Medulla oblongata (tissue), 1 donor: ENCODE data around the gene FKRP.

Source experiments
- DNase-seq: peaks from one replicate; pipeline ENCODE4 v3.0.0-alpha.2; 2015; ENCODE audit errors: extremely low spot score

The FKRP gene

GRCh38 chr19:46718934-46719622 is 26.8 kb upstream of the FKRP start:
- no peak for DNase-seq

- DNase-seq = no peak
Observed at GRCh38 chr19:46719629-46720502, 26.0 kb upstream of the FKRP start.

- DNase-seq = no peak
Observed at GRCh38 chr19:46720503-46721239, 25.2 kb upstream of the FKRP start.

- DNase-seq = no peak
Observed at GRCh38 chr19:46721269-46722003, 24.4 kb upstream of the FKRP start.

GRCh38 chr19:46722004-46722380 is 23.9 kb upstream of the FKRP start:
- no peak for DNase-seq

GRCh38 chr19:46722421-46723022 is 23.3 kb upstream of the FKRP start:
- no peak for DNase-seq

DNA sequence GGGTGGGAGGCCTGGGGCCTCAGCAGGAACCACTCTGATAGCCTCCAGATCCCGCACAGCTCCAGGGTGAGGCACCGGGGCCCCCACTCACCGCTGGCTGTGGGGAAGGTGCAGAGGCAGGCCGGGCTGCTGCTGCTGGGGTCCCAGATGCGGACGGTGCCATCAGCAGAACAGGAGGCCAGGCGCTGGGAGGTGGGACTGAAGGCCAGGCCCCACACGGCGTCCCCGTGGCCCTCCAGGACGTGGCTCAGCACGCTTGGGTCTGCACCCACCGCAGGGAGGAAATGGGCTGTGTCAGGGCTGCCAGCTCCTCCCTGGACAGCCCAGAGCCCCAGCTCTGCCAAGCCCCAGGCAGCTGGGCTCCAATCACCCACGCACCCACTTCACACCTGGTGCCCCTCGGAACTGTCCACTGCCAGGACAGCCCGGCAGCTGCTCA is 22.8 kb upstream of the FKRP start:
- no peak for DNase-seq

DNA sequence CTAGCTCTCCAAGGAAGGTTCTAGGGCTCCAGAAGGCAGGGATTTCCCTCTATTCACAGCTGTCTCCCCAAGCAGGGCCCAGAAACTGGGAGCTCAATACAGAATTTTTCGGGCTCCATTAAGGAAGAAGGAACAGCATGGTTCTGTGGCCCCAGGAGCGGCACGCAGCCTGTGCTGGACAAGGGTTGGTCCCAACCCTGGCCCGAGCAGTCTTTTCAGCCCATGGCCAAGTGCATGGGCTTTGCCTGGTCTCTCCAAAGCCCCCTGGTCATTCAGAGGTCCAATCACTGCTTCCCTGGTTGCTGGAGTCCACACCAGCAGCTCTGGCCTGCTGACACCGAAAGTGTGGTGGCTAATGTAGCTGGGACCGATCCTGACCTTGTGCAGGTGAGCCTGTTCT is 22.4 kb upstream of the FKRP start:
- DNase-seq = no peak

- no peak for DNase-seq
Observed at GRCh38 chr19:46724468-46724867, 21.4 kb upstream of the FKRP start.

DNA sequence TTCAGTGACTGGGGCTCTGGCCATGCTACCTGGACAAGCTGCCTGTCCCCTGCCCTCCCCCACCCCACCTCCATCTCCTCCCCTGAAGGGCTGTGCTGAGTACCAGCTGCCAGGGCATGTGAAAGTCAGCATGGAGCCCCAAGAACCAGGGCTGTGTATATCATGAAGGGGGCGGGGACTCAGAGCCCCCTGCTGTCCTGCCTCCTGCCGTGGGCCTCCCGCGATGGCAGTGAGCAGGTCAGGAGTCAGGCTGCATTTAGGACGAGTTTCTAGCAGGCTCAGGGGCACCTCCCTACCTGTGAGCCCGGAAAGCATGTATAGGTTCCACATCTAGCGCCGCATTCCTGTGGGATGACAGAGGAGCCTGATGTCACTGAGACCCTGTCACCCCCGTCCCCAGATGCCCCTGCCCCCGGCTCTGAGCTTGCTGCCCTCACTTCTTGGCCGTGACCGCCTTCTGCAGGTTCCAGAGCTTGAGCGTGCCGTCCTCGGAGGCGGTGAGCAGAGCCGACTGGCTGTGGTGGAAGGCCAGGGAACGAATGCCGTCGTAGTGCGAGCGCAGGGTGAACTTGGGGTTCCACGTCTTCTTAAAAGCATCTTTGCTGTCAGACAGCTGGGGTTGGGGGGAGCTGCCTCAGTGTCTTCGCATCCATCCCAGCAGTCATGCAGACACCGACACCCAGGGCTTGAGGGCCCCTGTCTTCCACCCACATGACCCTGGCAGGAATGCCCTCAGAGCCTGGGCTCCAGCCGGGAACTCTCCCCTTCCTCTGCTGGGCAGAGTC is 20.6 kb upstream of the FKRP start:
- no peak for DNase-seq

DNA sequence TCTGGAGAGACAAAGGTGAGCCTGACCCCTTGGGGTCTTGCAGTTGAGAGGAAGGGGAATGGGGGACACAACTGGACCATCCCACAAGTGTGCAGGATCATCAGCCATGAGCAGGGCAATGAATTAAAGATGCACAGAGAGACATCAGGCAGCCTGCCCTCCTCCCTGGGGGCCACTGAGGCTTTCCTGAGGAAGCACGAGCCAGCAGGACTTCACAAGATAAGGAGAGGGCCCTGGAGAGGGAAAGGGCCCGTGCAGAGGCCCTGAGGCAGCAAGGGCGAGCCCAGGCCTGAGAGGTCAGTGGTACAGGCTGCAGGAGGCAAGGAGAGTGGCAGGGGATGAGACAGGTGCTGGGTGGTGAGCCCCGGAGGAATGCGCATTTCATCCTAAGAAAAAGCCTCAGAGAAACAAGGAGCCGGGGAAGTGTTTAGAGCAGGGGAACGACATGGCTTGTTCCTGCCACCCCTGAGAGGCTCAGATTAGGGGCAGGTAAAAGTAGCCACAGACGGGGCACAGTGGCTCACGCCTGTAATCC is 19.9 kb upstream of the FKRP start:
- DNase-seq = no peak

DNA sequence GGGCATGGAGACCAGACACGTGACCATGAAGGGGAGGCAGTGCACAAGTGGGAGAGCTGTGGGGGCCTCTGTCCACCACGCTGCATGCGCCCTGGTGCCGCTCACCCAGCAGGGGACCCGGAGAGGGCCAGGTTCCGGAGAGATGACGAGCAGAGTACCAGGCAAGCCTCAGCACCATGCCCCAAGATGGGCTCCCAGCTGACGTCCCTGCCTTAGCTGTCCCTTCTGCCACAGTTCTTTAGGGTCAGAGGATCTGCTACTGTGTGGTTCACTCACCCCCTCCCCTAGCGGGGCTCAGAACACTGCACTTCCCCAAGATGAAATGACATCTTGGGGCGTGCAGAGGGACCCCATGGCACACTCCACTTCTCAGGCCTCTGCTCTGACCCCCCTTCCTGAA is 19.3 kb upstream of the FKRP start:
- no peak for DNase-seq

GRCh38 chr19:46726971-46727501 is 18.8 kb upstream of the FKRP start:
- no peak for DNase-seq

DNA sequence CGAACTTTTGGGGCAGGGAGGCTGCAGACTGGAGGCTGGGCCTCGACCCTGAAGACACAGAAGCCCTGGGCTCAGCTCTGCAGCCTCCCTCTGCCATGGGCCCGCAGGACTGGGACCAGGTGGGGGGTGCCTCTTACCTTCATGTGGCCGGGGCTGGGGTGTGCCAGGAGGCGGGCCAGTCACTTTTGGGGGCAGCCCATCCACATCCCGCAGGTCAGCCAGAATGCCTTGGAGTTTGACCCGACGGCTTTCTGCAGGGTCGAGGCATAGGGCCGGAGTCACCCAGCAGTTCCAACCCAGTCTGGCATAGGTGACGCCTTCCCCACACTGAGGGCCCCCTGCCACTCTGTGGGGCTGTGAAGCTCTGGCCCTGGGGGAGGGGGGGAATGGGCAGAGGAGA is 18.1 kb upstream of the FKRP start:
- no peak for DNase-seq

DNA sequence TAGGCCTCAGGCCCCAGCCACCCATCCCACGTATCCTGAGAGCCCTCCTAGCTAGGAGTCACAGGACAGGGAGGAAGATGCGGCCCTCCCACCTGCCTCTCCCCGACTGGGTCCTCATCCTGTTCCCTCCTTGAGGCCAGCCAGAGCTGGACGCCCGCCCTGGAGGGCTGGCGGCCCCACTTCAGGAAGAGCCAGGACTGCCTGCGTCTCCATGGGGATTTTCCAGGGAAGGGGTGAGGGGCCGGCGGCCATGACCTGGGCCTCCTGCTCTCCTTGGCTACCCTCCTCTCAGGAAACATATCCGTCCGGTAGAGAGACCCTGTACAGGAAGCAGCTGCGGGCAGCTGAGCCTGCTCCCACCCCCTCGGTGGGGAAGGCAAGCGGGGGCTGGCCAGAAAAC is 17.6 kb upstream of the FKRP start:
- no peak for DNase-seq

GRCh38 chr19:46728693-46729339 is 17.0 kb upstream of the FKRP start:
- DNase-seq = peak; percentile 61

DNA sequence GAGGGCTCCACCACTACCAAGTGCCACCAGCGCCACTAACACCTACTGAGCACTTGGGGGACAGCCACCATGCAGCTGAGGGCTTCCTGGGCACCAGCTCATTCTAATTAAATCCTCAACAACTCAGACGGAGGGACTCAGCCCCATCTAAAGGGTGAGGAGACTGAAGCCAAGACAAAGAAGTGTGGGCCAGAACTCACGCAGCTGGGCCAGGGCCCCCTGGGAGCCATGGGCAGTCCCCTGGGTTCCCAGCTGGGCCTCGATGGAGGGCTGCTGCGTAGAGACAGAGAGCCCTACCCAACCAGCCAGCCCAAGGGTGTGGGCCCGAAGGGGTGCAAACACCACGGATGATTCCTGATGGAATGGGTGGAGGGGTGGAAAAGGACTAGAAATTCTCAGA is 16.2 kb upstream of the FKRP start:
- no peak for DNase-seq

DNA sequence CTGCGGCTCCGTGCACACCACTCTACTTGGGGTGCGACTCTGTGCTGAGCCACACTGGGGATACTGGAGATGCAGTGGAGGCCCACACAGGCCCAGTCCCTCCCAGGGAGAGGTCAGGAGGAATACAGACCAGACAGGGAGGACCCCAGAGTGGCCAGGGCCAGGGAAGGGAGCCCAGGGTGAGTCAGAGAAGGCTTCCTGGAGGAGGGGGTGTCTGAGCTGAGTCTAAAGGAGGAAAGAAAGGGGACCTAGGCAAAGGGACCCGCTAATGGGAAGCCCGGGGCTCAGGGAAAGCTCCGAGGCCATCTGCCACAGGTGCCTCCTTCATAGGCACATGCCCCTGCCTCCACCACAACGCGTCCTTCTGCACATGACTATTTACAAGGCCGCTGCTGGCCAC is 15.7 kb upstream of the FKRP start:
- DNase-seq = no peak

DNA sequence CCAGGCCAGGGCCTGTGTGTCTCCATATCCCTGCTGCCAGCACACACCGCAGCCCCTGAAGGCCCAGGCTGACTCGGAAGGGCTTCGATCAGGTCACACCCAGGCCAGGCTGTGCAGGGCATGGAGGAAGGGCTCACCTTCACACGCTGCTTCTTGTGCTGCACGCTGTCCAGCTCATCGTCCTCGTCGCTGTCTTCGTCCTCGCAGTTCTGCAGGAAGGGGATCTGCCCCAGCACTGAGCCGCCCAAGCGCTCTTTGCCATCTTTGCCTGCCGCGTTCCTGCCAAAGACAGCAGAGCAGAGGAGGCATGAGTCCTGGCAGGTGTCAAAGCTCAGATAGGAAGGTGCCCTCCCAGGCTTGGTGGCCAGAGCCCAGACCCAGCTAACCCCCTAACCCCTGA is 15.3 kb upstream of the FKRP start:
- no peak for DNase-seq
